Transverse colon (tissue), 4 donors: ENCODE results near the gene ZCCHC3. TPM values are rescaled to one million over a fixed set of nuclear protein-coding genes. Genes with fewer than 3 reads are reported as not detected.

Source experiments
- DNase-seq: peaks from one replicate; pipeline ENCODE4 v3.0.0-alpha.2; 2019
- H3K27ac ChIP-seq, 4 donors: fragments of 200-600 bp; sonication (generic); 2 replicates each; pipeline ENCODE4 v1.5.1; 2016 to 2018; ENCODE audit warnings: inconsistent platforms in 4 of 4
- H3K27me3 ChIP-seq: fragments of 200-600 bp; sonication (generic); 2 replicates; pipeline ENCODE4 v1.5.1; 2017; ENCODE audit warnings: inconsistent platforms
- H3K36me3 ChIP-seq, 4 donors: fragments of 200-600 bp; sonication (generic); 2 replicates each; pipeline ENCODE4 v1.5.1; 2017 to 2019; ENCODE audit warnings: inconsistent platforms in 4 of 4
- H3K4me1 ChIP-seq, 4 donors: fragments of 200-600 bp; sonication (generic); 2 replicates each; pipeline ENCODE4 v1.5.1; 2017 to 2020; ENCODE audit warnings: inconsistent platforms in 4 of 4
- H3K4me3 ChIP-seq, 4 donors: fragments of 200-600 bp; sonication (generic); 1 replicate in 1 of 4; 2 replicates in 3 of 4; pipeline versions ENCODE4 v1.5.1 to v1.6.1; 2017 to 2019; ENCODE audit warnings: inconsistent platforms in 4 of 4
- H3K9me3 ChIP-seq, 2 donors: fragments of 200-600 bp; sonication (generic); 2 replicates each; pipeline ENCODE4 v1.5.1; 2017 to 2019; ENCODE audit warnings: inconsistent platforms in 2 of 2
- EP300 ChIP-seq: sonication (generic); formaldehyde crosslinking; IDR thresholded peaks from one replicate; pipeline ENCODE4 v1.6.1; 2017; ENCODE audit warnings: antibody characterized with exemption, low read depth
- POLR2A ChIP-seq: fragments of 450-650 bp; IDR thresholded peaks from one replicate; pipeline ENCODE4 v1.6.1; 2016; ENCODE audit warnings: antibody characterized with exemption, mild to moderate bottlenecking, moderate library complexity
- POLR2AphosphoS5 ChIP-seq, 3 donors: sonication (generic); formaldehyde crosslinking; IDR thresholded peaks; one replicate each; pipeline ENCODE4 v1.6.1; 2016; ENCODE audit warnings: antibody characterized with exemption in 3 of 3
- WGBS, 2 donors: methylation state at CpG; one replicate each; pipeline ENCODE4 v1.1.5; 2018; ENCODE audit warnings: low coverage in 1 of 2; 5-methylcytosine and 5-hydroxymethylcytosine counted together
- in situ Hi-C, 4 donors: fragments of 200-750 bp; cut with MboI; loops; one replicate each; pipeline versions ENCODE4 v1.15.0 to v1.15.1; 2017; ENCODE audit warnings: low sequenced_read_pairs in 3 of 4, low pct_ligation_motif_present in 1 of 4, low pct_unique_long_range_greater_than_20kb in 1 of 4
- intact Hi-C: fragments of 100-400 bp; cut with DNase I; formaldehyde crosslinking; loops from one replicate; pipeline ENCODE4 v1.15.1; 2023; ENCODE audit warnings: low total_unique reads
- total RNA-seq, 4 donors: library from RNA; depleted of rRNA; stranded (reverse); fragments of >200 nt; gene quantifications; one replicate each; pipeline ENCODE4 v1.1.0, GENCODE V29; 2016
- TF ChIP-seq, protein P1 (sequence below), 5 experiments: fragments of 200-600 bp in 3 of 5; fragments of 450-650 bp in 2 of 5; sonication (generic) in 3 of 5; IDR thresholded peaks; 1 replicate in 2 of 5; 2 replicates in 3 of 5; pipeline ENCODE4 v1.5.1; 2016 to 2017; ENCODE audit warnings: antibody characterized with exemption in 5 of 5, inconsistent platforms in 3 of 5, mild to moderate bottlenecking in 2 of 5, moderate library complexity in 1 of 5

The ZCCHC3 gene
- total RNA-seq, 4 donors from 2014 or later = 6.6 to 16.0 (median 10.1) TPM

DNA sequence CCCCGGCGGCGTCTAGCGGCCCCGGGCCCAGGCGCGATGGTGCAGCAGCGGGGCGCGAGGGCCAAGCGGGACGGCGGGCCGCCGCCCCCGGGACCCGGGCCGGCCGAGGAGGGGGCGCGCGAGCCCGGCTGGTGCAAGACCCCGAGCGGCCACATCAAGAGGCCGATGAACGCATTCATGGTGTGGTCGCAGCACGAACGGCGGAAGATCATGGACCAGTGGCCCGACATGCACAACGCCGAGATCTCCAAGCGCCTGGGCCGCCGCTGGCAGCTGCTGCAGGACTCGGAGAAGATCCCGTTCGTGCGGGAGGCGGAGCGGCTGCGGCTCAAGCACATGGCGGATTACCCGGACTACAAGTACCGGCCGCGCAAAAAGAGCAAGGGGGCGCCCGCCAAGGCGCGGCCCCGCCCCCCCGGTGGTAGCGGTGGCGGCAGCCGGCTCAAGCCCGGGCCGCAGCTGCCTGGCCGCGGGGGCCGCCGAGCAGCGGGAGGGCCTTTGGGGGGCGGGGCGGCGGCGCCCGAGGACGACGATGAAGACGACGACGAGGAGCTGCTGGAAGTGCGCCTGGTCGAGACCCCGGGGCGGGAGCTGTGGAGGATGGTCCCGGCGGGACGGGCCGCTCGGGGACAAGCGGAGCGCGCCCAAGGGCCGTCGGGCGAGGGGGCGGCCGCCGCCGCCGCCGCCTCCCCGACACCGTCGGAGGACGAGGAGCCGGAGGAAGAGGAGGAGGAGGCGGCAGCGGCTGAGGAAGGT is 28.7 kb downstream of the ZCCHC3 start:
- H3K9me3 ChIP-seq = no peaks in the 10 kb centered on the region
- in situ Hi-C loops = no loop called here
- peak overlapping the region; percentile 64 to 75 (median 72) for H3K4me3 ChIP-seq
- peaks cover 3 to 41% (median 29%) of the 10 kb centered on the region in 4 donors for H3K4me1 ChIP-seq
- intact Hi-C loops = loop anchor here (10.0 kb wide), 1 partner anchor 51 kb away; no protein-coding TSS in a partner anchor
- no peaks in the 10 kb centered on the region for H3K27me3 ChIP-seq
- DNase-seq = peak; percentile 58
- 2% methylated on average over 77 of the region's 103 CpGs; no CpG with 5 or more reads in 1 of the 2 donors for WGBS, 2 donors
- TF ChIP-seq, protein P1, sequence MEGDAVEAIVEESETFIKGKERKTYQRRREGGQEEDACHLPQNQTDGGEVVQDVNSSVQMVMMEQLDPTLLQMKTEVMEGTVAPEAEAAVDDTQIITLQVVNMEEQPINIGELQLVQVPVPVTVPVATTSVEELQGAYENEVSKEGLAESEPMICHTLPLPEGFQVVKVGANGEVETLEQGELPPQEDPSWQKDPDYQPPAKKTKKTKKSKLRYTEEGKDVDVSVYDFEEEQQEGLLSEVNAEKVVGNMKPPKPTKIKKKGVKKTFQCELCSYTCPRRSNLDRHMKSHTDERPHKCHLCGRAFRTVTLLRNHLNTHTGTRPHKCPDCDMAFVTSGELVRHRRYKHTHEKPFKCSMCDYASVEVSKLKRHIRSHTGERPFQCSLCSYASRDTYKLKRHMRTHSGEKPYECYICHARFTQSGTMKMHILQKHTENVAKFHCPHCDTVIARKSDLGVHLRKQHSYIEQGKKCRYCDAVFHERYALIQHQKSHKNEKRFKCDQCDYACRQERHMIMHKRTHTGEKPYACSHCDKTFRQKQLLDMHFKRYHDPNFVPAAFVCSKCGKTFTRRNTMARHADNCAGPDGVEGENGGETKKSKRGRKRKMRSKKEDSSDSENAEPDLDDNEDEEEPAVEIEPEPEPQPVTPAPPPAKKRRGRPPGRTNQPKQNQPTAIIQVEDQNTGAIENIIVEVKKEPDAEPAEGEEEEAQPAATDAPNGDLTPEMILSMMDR (IDR thresholded peaks at IDR 0.05) = no peak
- peak in 1 of 3 donors; percentile 9 for TF ChIP-seq POLR2AphosphoS5 (IDR thresholded peaks at IDR 0.05)
- H3K27ac ChIP-seq = peak overlapping the region; percentile 94 to 98 (median 96)
- no peaks in the 10 kb centered on the region for H3K36me3 ChIP-seq

DNA sequence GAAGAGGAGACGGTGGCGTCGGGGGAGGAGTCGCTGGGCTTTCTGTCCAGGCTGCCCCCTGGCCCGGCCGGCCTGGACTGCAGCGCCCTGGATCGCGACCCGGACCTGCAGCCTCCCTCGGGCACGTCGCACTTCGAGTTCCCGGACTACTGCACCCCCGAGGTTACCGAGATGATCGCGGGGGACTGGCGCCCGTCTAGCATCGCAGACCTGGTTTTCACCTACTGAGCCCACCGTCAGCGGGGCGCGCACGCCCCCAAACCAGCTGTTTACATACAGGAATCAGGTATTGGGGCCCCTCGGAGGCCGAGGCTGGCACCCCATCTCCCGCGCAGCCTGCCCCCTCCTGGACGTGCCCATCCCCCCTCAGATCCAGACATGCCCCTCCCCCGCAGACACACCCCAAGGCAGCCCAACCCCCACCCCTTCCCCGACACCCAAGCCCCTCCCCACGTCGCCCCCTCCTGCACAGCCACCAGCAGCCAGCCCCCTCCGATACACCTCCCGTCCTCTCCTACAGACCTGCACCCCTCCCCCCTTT is 29.3 kb downstream of the ZCCHC3 start:
- Histone ChIP-seq H3K9me3 (no peaks in the 10 kb centered on the region), H3K4me3 (peak overlapping the region; percentile 64 to 75 (median 72)), H3K27ac (peak overlapping the region; percentile 94 to 98 (median 96)), H3K4me1 (peaks cover 3 to 41% (median 29%) of the 10 kb centered on the region in 4 donors), H3K36me3 (no peaks in the 10 kb centered on the region), H3K27me3 (no peaks in the 10 kb centered on the region)
- peak; percentile 31 for DNase-seq
- WGBS, 2 donors = 1% methylated on average over 28 of the region's 38 CpGs; no CpG with 5 or more reads in 1 of the 2 donors
- in situ Hi-C loops (no loop called here), intact Hi-C loops (loop anchor here (10.0 kb wide), 1 partner anchor 52 kb away; no protein-coding TSS in a partner anchor)
- TF ChIP-seq, protein P1 (IDR thresholded peaks at IDR 0.05) = no peak
- no peak for TF ChIP-seq POLR2AphosphoS5 (IDR thresholded peaks at IDR 0.05)
- no peak for TF ChIP-seq EP300
- no peak for TF ChIP-seq POLR2A

DNA sequence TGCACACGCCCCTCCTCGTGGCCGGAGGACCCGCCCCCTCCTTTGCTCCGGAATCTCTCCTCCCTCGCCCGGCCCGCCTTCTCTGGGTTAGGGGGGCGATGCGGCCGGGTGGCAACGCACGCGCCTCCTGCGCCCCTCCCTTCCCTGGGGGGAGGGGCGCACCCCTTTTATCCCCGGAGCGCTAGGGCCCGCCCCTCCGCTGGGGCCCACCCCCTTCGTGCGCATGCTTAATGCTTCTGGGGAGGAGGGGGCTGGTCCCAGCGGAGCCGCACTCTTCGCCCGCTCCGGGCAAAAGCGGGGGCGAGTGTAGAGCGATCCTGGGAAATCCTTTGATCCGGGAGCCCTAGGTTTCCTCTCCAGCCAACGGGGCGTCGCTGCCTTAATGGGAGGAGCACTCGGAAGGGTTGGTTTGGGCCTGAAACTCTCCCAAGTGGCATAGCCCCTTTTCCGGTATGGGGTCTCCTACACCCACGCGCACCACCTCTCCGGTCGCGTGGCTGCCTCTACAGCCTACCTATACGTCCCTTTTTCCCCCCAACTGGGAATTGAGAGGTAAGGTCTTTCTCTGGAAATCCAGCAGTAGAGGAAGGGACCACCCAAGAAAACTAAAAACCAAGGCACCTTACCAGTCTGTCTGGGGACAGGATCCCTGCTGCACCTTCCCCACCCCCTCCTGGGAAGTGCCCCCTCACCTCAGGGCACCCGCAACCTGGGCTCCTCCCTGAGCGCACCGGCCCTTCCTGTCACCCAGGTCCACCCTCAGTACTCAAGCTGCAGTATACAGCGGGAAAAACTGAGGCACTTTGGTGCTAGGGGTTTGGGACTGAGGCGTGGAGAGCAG is 30.0 kb downstream of the ZCCHC3 start:
- TF ChIP-seq, protein P1 (IDR thresholded peaks at IDR 0.05) = no peak
- peak in 2 of 3 donors; percentile 41 to 44 for TF ChIP-seq POLR2AphosphoS5 (IDR thresholded peaks at IDR 0.05)
- peak; percentile 18 for TF ChIP-seq POLR2A
- TF ChIP-seq EP300 = no peak
- WGBS, 2 donors = 12 to 74% methylated on average over 3 to 42 of the region's 47 CpGs
- Histone ChIP-seq H3K9me3 (no peaks in the 10 kb centered on the region), H3K4me3 (peak overlapping the region; percentile 64 to 75 (median 72)), H3K27ac (peak overlapping the region; percentile 94 to 98 (median 96)), H3K27me3 (no peaks in the 10 kb centered on the region), H3K4me1 (peaks cover 3 to 41% (median 29%) of the 10 kb centered on the region in 4 donors), H3K36me3 (no peaks in the 10 kb centered on the region)
- intact Hi-C loops = loop anchor here (10.0 kb wide), 1 partner anchor 53 kb away; no protein-coding TSS in a partner anchor
- peak; percentile 84 for DNase-seq
- in situ Hi-C loops = no loop called here
